NB4 (cell line): ENCODE data around the gene GPR22.

Experiments
- POLR2A ChIP-seq: IDR thresholded peaks from 2 replicates; pipeline ENCODE4 v1.6.1; 2011; ENCODE audit warnings: mild to moderate bottlenecking; ENCODE audit not compliant: insufficient read length; ENCODE audit errors: extremely low read depth
- TF ChIP-seq, protein P1 (sequence below): IDR thresholded peaks from one replicate; pipeline ENCODE4 v1.5.1; 2012; ENCODE audit warnings: low read depth, low read length
- TF ChIP-seq, protein P2 (sequence below): IDR thresholded peaks from 2 replicates; pipeline ENCODE4 v1.6.1; 2011; ENCODE audit warnings: low read depth, low read length

DNA sequence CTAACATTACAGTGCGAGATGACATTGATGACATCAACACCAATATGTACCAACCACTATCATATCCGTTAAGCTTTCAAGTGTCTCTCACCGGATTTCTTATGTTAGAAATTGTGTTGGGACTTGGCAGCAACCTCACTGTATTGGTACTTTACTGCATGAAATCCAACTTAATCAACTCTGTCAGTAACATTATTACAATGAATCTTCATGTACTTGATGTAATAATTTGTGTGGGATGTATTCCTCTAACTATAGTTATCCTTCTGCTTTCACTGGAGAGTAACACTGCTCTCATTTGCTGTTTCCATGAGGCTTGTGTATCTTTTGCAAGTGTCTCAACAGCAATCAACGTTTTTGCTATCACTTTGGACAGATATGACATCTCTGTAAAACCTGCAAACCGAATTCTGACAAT is 4.3 kb downstream of the GPR22 start:
- no peak for TF ChIP-seq POLR2A
- TF ChIP-seq, protein P1, sequence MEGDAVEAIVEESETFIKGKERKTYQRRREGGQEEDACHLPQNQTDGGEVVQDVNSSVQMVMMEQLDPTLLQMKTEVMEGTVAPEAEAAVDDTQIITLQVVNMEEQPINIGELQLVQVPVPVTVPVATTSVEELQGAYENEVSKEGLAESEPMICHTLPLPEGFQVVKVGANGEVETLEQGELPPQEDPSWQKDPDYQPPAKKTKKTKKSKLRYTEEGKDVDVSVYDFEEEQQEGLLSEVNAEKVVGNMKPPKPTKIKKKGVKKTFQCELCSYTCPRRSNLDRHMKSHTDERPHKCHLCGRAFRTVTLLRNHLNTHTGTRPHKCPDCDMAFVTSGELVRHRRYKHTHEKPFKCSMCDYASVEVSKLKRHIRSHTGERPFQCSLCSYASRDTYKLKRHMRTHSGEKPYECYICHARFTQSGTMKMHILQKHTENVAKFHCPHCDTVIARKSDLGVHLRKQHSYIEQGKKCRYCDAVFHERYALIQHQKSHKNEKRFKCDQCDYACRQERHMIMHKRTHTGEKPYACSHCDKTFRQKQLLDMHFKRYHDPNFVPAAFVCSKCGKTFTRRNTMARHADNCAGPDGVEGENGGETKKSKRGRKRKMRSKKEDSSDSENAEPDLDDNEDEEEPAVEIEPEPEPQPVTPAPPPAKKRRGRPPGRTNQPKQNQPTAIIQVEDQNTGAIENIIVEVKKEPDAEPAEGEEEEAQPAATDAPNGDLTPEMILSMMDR: no peak
- TF ChIP-seq, protein P2, sequence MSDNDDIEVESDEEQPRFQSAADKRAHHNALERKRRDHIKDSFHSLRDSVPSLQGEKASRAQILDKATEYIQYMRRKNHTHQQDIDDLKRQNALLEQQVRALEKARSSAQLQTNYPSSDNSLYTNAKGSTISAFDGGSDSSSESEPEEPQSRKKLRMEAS: no peak
